ENCODE measurements around the gene CACNA1A. TPM values are rescaled to one million over a fixed set of nuclear protein-coding genes. Genes with fewer than 3 reads are reported as not detected.

Gene CACNA1A
- total and polyA plus RNA-seq, 11 donors = 0.17 to 1.2 (median 0.67) TPM

- no peaks in the 10 kb centered on the region for H3K36me3 ChIP-seq
- no peak for TF ChIP-seq POLR2A (IDR thresholded peaks at IDR 0.05)
- TF ChIP-seq CTCF (IDR thresholded peaks at IDR 0.05) = no peak
- no peak for DNase-seq
- peaks cover 9 to 73% (median 21%) of the 10 kb centered on the region in 9 donors for H3K27me3 ChIP-seq
- peaks cover 0 to 5% (median 0%) of the 10 kb centered on the region in 12 donors for H3K4me1 ChIP-seq
- WGBS, 4 donors = 64 to 74% (median 72%) methylated on average over 10 of the region's 10 CpGs
- intact Hi-C loops (cut with DNase I) = no loop called here
- H3K27ac ChIP-seq = no peak overlapping the region
- no peaks in the 10 kb centered on the region for H3K9me3 ChIP-seq
- no peak overlapping the region for H3K4me3 ChIP-seq
- no peak for ATAC-seq
Measured at GRCh38 chr19:13299838-13300237, 206.4 kb downstream of the CACNA1A start.

- no peaks in the 10 kb centered on the region for H3K36me3 ChIP-seq
- H3K4me3 ChIP-seq = peak overlapping the region in 7 of 12 donors; percentile 10 to 42 (median 29)
- H3K27me3 ChIP-seq = peaks cover 9 to 67% (median 21%) of the 10 kb centered on the region in 9 donors
- WGBS, 4 donors = 34 to 55% (median 43%) methylated on average over 57 to 92 of the region's 92 CpGs
- intact Hi-C loops (cut with DNase I) = no loop called here
- no peak for DNase-seq
- no peak overlapping the region for H3K27ac ChIP-seq
- no peaks in the 10 kb centered on the region for H3K9me3 ChIP-seq
- no peak for ATAC-seq
- TF ChIP-seq POLR2A (IDR thresholded peaks at IDR 0.05) (no peak), CTCF (IDR thresholded peaks at IDR 0.05) (no peak)
- peaks cover 0 to 5% (median 0%) of the 10 kb centered on the region in 12 donors for H3K4me1 ChIP-seq
Measured at GRCh38 chr19:13298565-13299481, 207.5 kb downstream of the CACNA1A start.

- DNase-seq (no peak), ATAC-seq (no peak)
- TF ChIP-seq CTCF (IDR thresholded peaks at IDR 0.05) (no peak), POLR2A (IDR thresholded peaks at IDR 0.05) (no peak)
- Histone ChIP-seq H3K9me3 (no peaks in the 10 kb centered on the region), H3K4me3 (no peak overlapping the region), H3K36me3 (no peaks in the 10 kb centered on the region), H3K27ac (no peak overlapping the region), H3K27me3 (peaks cover 9 to 61% (median 20%) of the 10 kb centered on the region in 9 donors), H3K4me1 (peaks cover 0 to 5% (median 0%) of the 10 kb centered on the region in 12 donors)
- intact Hi-C loops (cut with DNase I) = no loop called here
- WGBS, 4 donors = 75 to 82% (median 79%) methylated on average over 2 of the region's 2 CpGs
Measured at GRCh38 chr19:13297023-13297422, 209.3 kb downstream of the CACNA1A start.

GRCh38 chr19:13294812-13295567, 211.3 kb downstream of the CACNA1A start:
- no peaks in the 10 kb centered on the region for H3K36me3 ChIP-seq
- TF ChIP-seq POLR2A (IDR thresholded peaks at IDR 0.05) (no peak), CTCF (IDR thresholded peaks at IDR 0.05) (no peak)
- H3K27me3 ChIP-seq = peaks cover 9 to 52% (median 15%) of the 10 kb centered on the region in 9 donors
- H3K4me3 ChIP-seq = no peak overlapping the region
- no peaks in the 10 kb centered on the region for H3K9me3 ChIP-seq
- ATAC-seq (no peak), DNase-seq (no peak)
- peaks cover 0 to 5% (median 0%) of the 10 kb centered on the region in 12 donors for H3K4me1 ChIP-seq
- intact Hi-C loops (cut with DNase I) = no loop called here
- no peak overlapping the region for H3K27ac ChIP-seq
- 75 to 82% (median 78%) methylated on average over 5 of the region's 5 CpGs for WGBS, 4 donors

Measured in heart left ventricle (tissue), 16 donors.